ENCODE data around the gene POLR3E. TPM values are rescaled to one million over a fixed set of nuclear protein-coding genes. Genes with fewer than 3 reads are reported as not detected.

Gene POLR3E
- 31.8 and 57.5 TPM in 2 replicates for total RNA-seq

- peak; percentile 91 to 97 for DNase-seq (ENCODE audit: low read depth in 2 of 2)
Measured at GRCh38 chr16:22297114-22297870, at the start of gene POLR3E. Gene POLR3E, plus strand, starts transcription at chr16:22297409. Its CDS starts 5,560 bp downstream, at chr16:22302969.

GRCh38 chr16:22250522-22250921 is 46.7 kb upstream of the POLR3E start:
- DNase-seq (ENCODE audit: low read depth in 2 of 2) = no peak

- DNase-seq (ENCODE audit: low read depth in 2 of 2) = no peak
Measured at GRCh38 chr16:22252317-22252716, 44.9 kb upstream of the POLR3E start.

GRCh38 chr16:22253272-22253671 is 43.9 kb upstream of the POLR3E start:
- DNase-seq (ENCODE audit: low read depth in 2 of 2) = no peak

- no peak for DNase-seq (ENCODE audit: low read depth in 2 of 2)
Measured at GRCh38 chr16:22255335-22255734, 41.9 kb upstream of the POLR3E start.

- DNase-seq (ENCODE audit: low read depth in 2 of 2) = no peak
Measured at GRCh38 chr16:22257440-22257839, 39.8 kb upstream of the POLR3E start.

- DNase-seq (ENCODE audit: low read depth in 2 of 2) = no peak
Measured at GRCh38 chr16:22260490-22260889, 36.7 kb upstream of the POLR3E start.

GRCh38 chr16:22262460-22262859 is 34.7 kb upstream of the POLR3E start:
- peak in 1 of 2 donors; percentile 54 for DNase-seq (ENCODE audit: low read depth in 2 of 2)

- DNase-seq (ENCODE audit: low read depth in 2 of 2) = no peak
Measured at GRCh38 chr16:22264786-22265185, 32.4 kb upstream of the POLR3E start.

GRCh38 chr16:22265351-22265750 is 31.9 kb upstream of the POLR3E start:
- DNase-seq (ENCODE audit: low read depth in 2 of 2) = no peak

- DNase-seq (ENCODE audit: low read depth in 2 of 2) = no peak
Measured at GRCh38 chr16:22266546-22266945, 30.7 kb upstream of the POLR3E start.

- DNase-seq (ENCODE audit: low read depth in 2 of 2) = no peak
Measured at GRCh38 chr16:22267764-22268163, 29.4 kb upstream of the POLR3E start.

GRCh38 chr16:22270525-22270924 is 26.7 kb upstream of the POLR3E start:
- no peak for DNase-seq (ENCODE audit: low read depth in 2 of 2)

GRCh38 chr16:22272870-22273650 is 24.1 kb upstream of the POLR3E start:
- DNase-seq (ENCODE audit: low read depth in 2 of 2) = no peak

GRCh38 chr16:22274916-22275315 is 22.3 kb upstream of the POLR3E start:
- DNase-seq (ENCODE audit: low read depth in 2 of 2) = no peak

- DNase-seq (ENCODE audit: low read depth in 2 of 2) = no peak
Measured at GRCh38 chr16:22278441-22279230, 18.6 kb upstream of the POLR3E start.

- no peak for DNase-seq (ENCODE audit: low read depth in 2 of 2)
Measured at GRCh38 chr16:22282254-22282892, 14.8 kb upstream of the POLR3E start.

GRCh38 chr16:22284637-22285036 is 12.6 kb upstream of the POLR3E start:
- DNase-seq (ENCODE audit: low read depth in 2 of 2) = no peak

GRCh38 chr16:22285080-22285479 is 12.1 kb upstream of the POLR3E start:
- DNase-seq (ENCODE audit: low read depth in 2 of 2) = no peak

GRCh38 chr16:22291020-22291419 is 6.2 kb upstream of the POLR3E start:
- no peak for DNase-seq (ENCODE audit: low read depth in 2 of 2)

GRCh38 chr16:22291860-22292318 is 5.3 kb upstream of the POLR3E start:
- no peak for DNase-seq (ENCODE audit: low read depth in 2 of 2)

Data from dermis microvascular lymphatic vessel endothelial cell (primary cell).